Mesothelial cell of epicardium (in vitro differentiated cells): Measurements from ENCODE around the gene NAA80. TPM values are rescaled to one million over a fixed set of nuclear protein-coding genes. Genes with fewer than 3 reads are reported as not detected.

ENCODE experiments used
- DNase-seq, 2 experiments: peaks; one replicate each; pipeline ENCODE4 v3.0.0; 2021; ENCODE audit warnings: low spot score in 2 of 2; ENCODE audit not compliant: unreplicated experiment in 2 of 2
- H3K27ac Mint-ChIP-seq: 2 replicates; pipeline ENCODE4 v1.8.0; 2021; ENCODE audit warnings: mixed read lengths
- H3K27me3 Mint-ChIP-seq: 2 replicates; pipeline ENCODE4 v1.8.0; 2021; ENCODE audit warnings: low read depth, mixed read lengths
- H3K36me3 Mint-ChIP-seq: 2 replicates; pipeline ENCODE4 v1.8.0; 2021; ENCODE audit warnings: mixed read lengths
- H3K4me1 Mint-ChIP-seq: 2 replicates; pipeline ENCODE4 v1.8.0; 2021; ENCODE audit warnings: mixed read lengths
- H3K4me3 Mint-ChIP-seq: 2 replicates; pipeline ENCODE4 v1.8.0; 2021; ENCODE audit warnings: mild to moderate bottlenecking, moderate library complexity, mixed read lengths
- H3K9me3 Mint-ChIP-seq: 2 replicates; pipeline ENCODE4 v1.8.0; 2021; ENCODE audit warnings: mixed read lengths
- total RNA-seq: library from RNA; stranded (reverse); gene quantifications from 3 replicates; pipeline ENCODE4 v1.2.1, GENCODE V29; 2021
- TF ChIP-seq, protein P1 (sequence below): fragments of 200-600 bp; sonication (generic); IDR thresholded peaks from one replicate; pipeline ENCODE4 v1.5.0; 2021; ENCODE audit warnings: antibody characterized with exemption; ENCODE audit not compliant: unreplicated experiment

The NAA80 gene, protein sequence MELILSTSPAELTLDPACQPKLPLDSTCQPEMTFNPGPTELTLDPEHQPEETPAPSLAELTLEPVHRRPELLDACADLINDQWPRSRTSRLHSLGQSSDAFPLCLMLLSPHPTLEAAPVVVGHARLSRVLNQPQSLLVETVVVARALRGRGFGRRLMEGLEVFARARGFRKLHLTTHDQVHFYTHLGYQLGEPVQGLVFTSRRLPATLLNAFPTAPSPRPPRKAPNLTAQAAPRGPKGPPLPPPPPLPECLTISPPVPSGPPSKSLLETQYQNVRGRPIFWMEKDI
- 14.5 to 17.3 TPM (median 15.4 TPM) in 3 replicates for total RNA-seq

DNA sequence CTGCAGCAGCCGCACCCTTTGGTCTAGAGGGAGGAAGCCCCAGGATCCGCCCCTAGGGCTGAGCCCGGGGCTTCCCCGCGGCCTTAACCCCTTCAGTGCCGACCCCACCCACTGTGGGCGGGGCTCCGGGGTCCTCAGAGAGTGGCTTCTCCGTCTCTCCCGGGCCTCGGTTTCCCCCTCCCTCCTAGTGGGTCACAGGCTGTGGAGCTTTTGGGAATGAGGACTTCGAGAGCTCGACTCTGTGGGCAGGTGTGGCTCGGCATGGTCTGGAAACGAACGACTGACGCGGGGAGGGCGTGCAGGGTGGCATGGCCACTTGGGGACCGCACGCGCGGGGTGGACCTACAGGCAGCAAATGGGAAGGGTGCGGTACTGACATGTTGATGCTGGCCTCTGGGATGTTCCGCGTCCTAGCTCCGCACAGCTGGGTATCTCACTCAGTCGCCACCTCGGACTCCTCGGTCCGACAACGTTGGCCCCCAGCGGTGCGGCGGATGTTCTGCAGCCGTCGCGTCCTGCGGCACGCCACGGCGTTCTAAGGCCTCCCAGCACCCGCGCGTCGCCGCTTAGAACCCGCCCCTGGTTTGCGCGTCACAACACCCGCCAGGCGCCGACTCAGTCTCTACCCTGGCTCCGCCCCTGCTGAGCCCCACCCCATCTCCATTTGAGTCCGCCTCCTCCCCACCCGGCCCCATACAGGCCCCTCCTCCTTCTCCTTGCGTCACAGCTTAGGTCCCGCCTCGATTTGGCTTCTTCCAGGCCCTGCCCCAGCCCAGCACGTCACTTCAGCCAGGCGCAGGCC, at the start of gene NAA80, which contains the start of gene HYAL3:
Gene NAA80 (minus strand): TSS at position 570 of the 802 bp plus-strand sequence. CDS start 1,942 bp downstream, outside the sequence.
Gene HYAL3 (minus strand): TSS at position 570 of the 802 bp plus-strand sequence. CDS start 3,803 bp downstream, outside the sequence.
- Mint-ChIP-seq H3K9me3 (no peaks in the 10 kb centered on the region), H3K36me3 (no peaks in the 10 kb centered on the region), H3K27ac (peak within 1 kb of the TSS; percentile 98), H3K27me3 (no peaks in the 10 kb centered on the region), H3K4me1 (peaks cover 26% of the 10 kb centered on the region), H3K4me3 (peak within 1 kb of the TSS; percentile 95)
- TF ChIP-seq, protein P1, sequence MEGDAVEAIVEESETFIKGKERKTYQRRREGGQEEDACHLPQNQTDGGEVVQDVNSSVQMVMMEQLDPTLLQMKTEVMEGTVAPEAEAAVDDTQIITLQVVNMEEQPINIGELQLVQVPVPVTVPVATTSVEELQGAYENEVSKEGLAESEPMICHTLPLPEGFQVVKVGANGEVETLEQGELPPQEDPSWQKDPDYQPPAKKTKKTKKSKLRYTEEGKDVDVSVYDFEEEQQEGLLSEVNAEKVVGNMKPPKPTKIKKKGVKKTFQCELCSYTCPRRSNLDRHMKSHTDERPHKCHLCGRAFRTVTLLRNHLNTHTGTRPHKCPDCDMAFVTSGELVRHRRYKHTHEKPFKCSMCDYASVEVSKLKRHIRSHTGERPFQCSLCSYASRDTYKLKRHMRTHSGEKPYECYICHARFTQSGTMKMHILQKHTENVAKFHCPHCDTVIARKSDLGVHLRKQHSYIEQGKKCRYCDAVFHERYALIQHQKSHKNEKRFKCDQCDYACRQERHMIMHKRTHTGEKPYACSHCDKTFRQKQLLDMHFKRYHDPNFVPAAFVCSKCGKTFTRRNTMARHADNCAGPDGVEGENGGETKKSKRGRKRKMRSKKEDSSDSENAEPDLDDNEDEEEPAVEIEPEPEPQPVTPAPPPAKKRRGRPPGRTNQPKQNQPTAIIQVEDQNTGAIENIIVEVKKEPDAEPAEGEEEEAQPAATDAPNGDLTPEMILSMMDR = no peak
- DNase-seq = peak; percentile 96 to 98

DNA sequence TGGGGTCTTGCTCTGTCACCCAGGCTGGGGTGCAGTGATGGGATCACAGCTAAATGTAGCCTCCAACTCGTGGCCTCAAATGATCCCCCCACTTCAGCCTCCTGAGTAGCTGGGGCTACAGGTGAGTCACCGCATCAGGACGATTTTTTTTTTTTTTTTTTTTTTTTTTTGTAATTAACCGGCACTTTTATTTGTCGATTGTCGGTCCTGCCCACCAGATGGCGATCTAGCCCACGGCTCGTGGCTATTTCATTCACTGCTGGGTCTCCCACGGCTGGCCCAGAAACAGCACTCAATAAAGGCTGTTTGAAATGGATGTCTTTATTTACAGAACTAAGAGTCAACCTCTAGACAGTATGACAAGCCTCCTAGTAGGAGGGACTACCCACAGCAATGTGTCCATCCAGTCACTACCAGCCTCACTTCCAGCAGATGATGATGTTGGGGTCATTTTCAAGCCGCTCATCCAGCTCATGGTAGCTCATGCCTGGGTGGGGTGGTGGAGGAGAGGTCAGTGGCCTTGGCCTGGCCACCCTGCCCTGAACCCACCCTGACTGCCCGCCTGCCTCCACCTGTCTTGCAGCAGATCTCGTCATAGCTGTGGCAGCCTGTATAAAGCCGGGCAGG, 48.1 kb upstream of the NAA80 start:
- H3K4me3 Mint-ChIP-seq = no peak overlapping the region
- H3K27me3 Mint-ChIP-seq = peaks cover 34% of the 10 kb centered on the region
- no peaks in the 10 kb centered on the region for H3K9me3 Mint-ChIP-seq
- peak in 1 of 2 experiments; percentile 76 for DNase-seq
- H3K4me1 Mint-ChIP-seq = peaks cover 24% of the 10 kb centered on the region
- TF ChIP-seq, protein P1 = peak; percentile 67
- no peak overlapping the region for H3K27ac Mint-ChIP-seq
- H3K36me3 Mint-ChIP-seq = no peaks in the 10 kb centered on the region

DNA sequence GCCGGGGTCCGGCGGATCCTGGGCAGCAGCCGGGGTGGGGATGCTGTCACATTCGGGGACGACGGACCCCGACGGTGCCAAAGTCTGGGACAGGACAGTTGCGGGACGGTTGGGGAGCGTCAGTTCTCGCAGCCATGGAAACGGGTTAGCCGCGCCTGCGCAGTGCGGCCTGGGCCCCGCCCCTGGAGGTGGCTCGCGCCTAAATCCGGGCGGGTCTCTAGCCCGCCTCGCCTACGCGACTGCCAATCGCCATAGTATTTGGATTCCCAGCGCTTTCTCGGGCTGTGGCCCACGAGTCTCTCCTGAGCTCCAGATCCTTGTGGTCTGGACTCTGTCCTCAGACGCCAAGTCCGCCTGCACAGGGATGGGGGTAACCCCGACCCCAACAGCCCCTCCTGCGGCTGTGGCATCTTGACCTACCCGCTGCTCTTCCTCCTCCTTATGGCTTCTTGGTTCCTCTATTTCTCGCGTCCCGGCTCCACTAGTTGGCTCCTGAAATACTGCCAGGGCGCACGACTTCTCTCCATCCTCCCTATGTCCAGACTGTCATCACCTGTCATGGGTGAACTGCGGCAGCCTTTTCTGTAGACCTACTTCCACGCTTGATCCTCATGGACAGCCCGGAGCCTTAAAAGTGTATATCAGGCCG, 46.5 kb upstream of the NAA80 start, which contains the start of gene ZMYND10:
Gene ZMYND10 (minus strand): TSS at position 147 of the 649 bp plus-strand sequence. CDS start 153 bp downstream, outside the sequence.
- TF ChIP-seq, protein P1 = no peak
- peak in 1 of 2 experiments; percentile 68 for DNase-seq
- Mint-ChIP-seq H3K27ac (no peak within 1 kb of the TSS), H3K27me3 (peaks cover 50% of the 10 kb centered on the region), H3K36me3 (no peaks in the 10 kb centered on the region), H3K4me3 (peak within 1 kb of the TSS; percentile 59), H3K4me1 (peaks cover 19% of the 10 kb centered on the region), H3K9me3 (no peaks in the 10 kb centered on the region)

DNA sequence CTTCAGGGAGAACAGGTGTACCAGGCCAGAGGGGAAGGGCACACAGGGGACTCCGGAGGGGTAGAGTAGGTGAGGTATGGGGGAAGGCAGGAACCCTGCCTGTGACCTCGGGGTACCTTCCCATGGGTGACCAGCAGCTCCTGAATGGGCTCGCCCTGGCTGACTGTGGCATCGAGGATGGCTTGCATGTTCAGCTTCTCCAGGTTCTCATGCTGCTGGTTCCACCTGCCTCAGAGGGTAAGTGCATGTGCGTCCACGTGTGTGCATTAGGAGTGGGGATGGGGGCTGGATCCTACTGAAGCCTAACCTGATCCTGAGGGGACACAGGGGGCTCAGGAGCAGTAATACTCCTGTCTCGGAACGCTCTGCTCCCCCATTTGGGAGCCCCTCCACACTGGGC, 45.8 kb upstream of the NAA80 start:
- Mint-ChIP-seq H3K9me3 (no peaks in the 10 kb centered on the region), H3K27me3 (peaks cover 56% of the 10 kb centered on the region), H3K4me1 (peaks cover 14% of the 10 kb centered on the region), H3K4me3 (peak overlapping the region; percentile 59), H3K36me3 (no peaks in the 10 kb centered on the region), H3K27ac (no peak overlapping the region)
- no peak for DNase-seq
- TF ChIP-seq, protein P1 = no peak
